H54 (cell line): ENCODE data around the gene VPREB1.
"Not testable (repeated sequence)": the region's sequence is repeated elsewhere in the genome, so short reads cannot be mapped to it uniquely, and the experiment has no call there.

Source experiments
- DNase-seq: peaks from one replicate; pipeline ENCODE4 v3.0.0; 2011; ENCODE audit warnings: low spot score, mixed read lengths; ENCODE audit not compliant: insufficient read length
- FAIRE-seq: peaks from 3 replicates; lab custom pipeline; 2011; peaks lifted over from hg19 to GRCh38; lab: Jason Lieb, UNC
- POLR2A ChIP-seq: IDR thresholded peaks from 2 replicates; pipeline ENCODE4 v1.6.1; 2011; ENCODE audit warnings: low read depth, mild to moderate bottlenecking, low read length

The VPREB1 gene

GRCh38 chr22:22243033-22243680, 1.4 kb upstream of the VPREB1 start:
- FAIRE-seq = no peak
- DNase-seq = no peak
- no peak for TF ChIP-seq POLR2A

GRCh38 chr22:22245256-22245909, 797 bp downstream of the VPREB1 start:
- TF ChIP-seq POLR2A = no peak
- FAIRE-seq = no peak

GRCh38 chr22:22245935-22246525, 1.4 kb downstream of the VPREB1 start:
- no peak for FAIRE-seq
- TF ChIP-seq POLR2A = no peak
- DNase-seq = no peak

More at GRCh38 chr22:22245256-22245909, 797 bp downstream of the VPREB1 start:
- DNase-seq = no peak

- TF ChIP-seq POLR2A = no peak
- DNase-seq (no peak), FAIRE-seq (no peak)
Observed at GRCh38 chr22:22246706-22247105, 2.1 kb downstream of the VPREB1 start.

GRCh38 chr22:22248878-22249277, 4.3 kb downstream of the VPREB1 start:
- no peak for TF ChIP-seq POLR2A
- FAIRE-seq (no peak), DNase-seq (no peak)

GRCh38 chr22:22250651-22251050, 6.1 kb downstream of the VPREB1 start:
- not testable (repeated sequence) for FAIRE-seq, DNase-seq

GRCh38 chr22:22256133-22256532, 11.5 kb downstream of the VPREB1 start:
- DNase-seq, FAIRE-seq: not testable (repeated sequence)

GRCh38 chr22:22258597-22259415, 14.2 kb downstream of the VPREB1 start:
- FAIRE-seq, DNase-seq: not testable (repeated sequence)

GRCh38 chr22:22260169-22260568, 15.6 kb downstream of the VPREB1 start:
- FAIRE-seq, DNase-seq: not testable (repeated sequence)

GRCh38 chr22:22260586-22260985, 16.0 kb downstream of the VPREB1 start:
- DNase-seq, FAIRE-seq: not testable (repeated sequence)

GRCh38 chr22:22262332-22263074, 17.9 kb downstream of the VPREB1 start:
- not testable (repeated sequence) for DNase-seq, FAIRE-seq

GRCh38 chr22:22263823-22264222, 19.2 kb downstream of the VPREB1 start:
- FAIRE-seq = not testable (repeated sequence)

GRCh38 chr22:22270036-22270676, 25.6 kb downstream of the VPREB1 start:
- not testable (repeated sequence) for FAIRE-seq, DNase-seq

More at GRCh38 chr22:22263823-22264222, 19.2 kb downstream of the VPREB1 start:
- not testable (repeated sequence) for DNase-seq

- FAIRE-seq, DNase-seq: not testable (repeated sequence)
Observed at GRCh38 chr22:22277423-22277822, 32.8 kb downstream of the VPREB1 start.

- not testable (repeated sequence) for FAIRE-seq, DNase-seq
Observed at GRCh38 chr22:22284962-22285756, 40.6 kb downstream of the VPREB1 start.

GRCh38 chr22:22286390-22287105, 42.0 kb downstream of the VPREB1 start:
- not testable (repeated sequence) for FAIRE-seq, DNase-seq
